ENCODE data around the gene POU3F2.

DNA sequence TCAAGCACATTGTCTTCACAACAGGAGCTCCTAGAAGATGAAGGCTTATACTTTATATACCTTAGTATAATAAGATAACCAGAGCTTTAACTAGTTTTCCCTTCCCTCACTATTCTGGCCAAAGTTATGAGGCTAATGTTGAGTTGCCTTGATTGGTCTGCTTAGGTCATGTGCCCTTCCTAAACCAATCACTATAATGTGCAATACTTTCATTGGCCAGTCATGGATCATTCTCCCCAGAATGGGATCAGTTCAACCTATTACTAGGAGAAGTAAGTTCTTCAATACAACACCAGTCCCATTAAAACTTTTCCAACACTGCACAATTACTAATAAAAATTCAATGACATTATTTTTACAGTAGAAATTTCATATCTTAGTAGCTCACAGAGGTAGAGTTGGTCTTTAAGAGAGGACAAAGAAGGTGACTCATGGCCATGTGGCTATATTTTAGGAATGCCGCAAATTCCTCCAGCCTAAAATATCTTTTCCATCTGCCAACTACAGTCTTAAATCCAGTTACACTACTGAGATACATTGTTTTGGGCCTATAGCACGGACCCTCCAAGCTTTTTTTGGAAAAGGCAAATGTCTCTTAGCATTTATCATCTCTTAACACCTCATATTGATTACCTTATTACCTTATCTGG, 12.5 kb upstream of the POU3F2 start:
- no peak for TF ChIP-seq CTCF (IDR thresholded peaks at IDR 0.05)
- no peak for TF ChIP-seq POLR2A (IDR thresholded peaks at IDR 0.05)
